ENCODE results near the gene SIPA1.
"Not testable (repeated sequence)": the region's sequence is repeated elsewhere in the genome, so short reads cannot be mapped to it uniquely, and the experiment has no call there.

SIPA1 gene

GRCh38 chr11:65623852-65624616 lies 13.9 kb upstream of the SIPA1 start:
- DNase-seq (ENCODE audit: low spot score) = no peak

GRCh38 chr11:65624931-65625627 lies 12.8 kb upstream of the SIPA1 start:
- DNase-seq (ENCODE audit: low spot score) = no peak

- peak; percentile 62 for DNase-seq (ENCODE audit: low spot score)
Observed at GRCh38 chr11:65625628-65626342, 12.1 kb upstream of the SIPA1 start.

- no peak for DNase-seq (ENCODE audit: low spot score)
Observed at GRCh38 chr11:65627202-65627601, 10.7 kb upstream of the SIPA1 start.

GRCh38 chr11:65629579-65629978 lies 8.3 kb upstream of the SIPA1 start:
- no peak for DNase-seq (ENCODE audit: low spot score)

GRCh38 chr11:65630215-65630614 lies 7.7 kb upstream of the SIPA1 start:
- DNase-seq (ENCODE audit: low spot score) = no peak

- no peak for DNase-seq (ENCODE audit: low spot score)
Observed at GRCh38 chr11:65633390-65634108, 4.4 kb upstream of the SIPA1 start.

- DNase-seq (ENCODE audit: low spot score) = no peak
Observed at GRCh38 chr11:65634109-65634436, 3.8 kb upstream of the SIPA1 start.

GRCh38 chr11:65634440-65634839 lies 3.5 kb upstream of the SIPA1 start:
- DNase-seq (ENCODE audit: low spot score) = no peak

- DNase-seq (ENCODE audit: low spot score) = no peak
Observed at GRCh38 chr11:65634905-65635731, 2.8 kb upstream of the SIPA1 start.

- no peak for DNase-seq (ENCODE audit: low spot score)
Observed at GRCh38 chr11:65636108-65637031, 1.5 kb upstream of the SIPA1 start.

- DNase-seq (ENCODE audit: low spot score) = no peak
Observed at GRCh38 chr11:65637032-65637557, 806 bp upstream of the SIPA1 start.

GRCh38 chr11:65639228-65639597 lies 1.3 kb downstream of the SIPA1 start:
- DNase-seq (ENCODE audit: low spot score) = not testable (repeated sequence)

- peak; percentile 79 for DNase-seq (ENCODE audit: low spot score)
Observed at GRCh38 chr11:65639623-65640482, 2.0 kb downstream of the SIPA1 start.

GRCh38 chr11:65640483-65641296 lies 2.8 kb downstream of the SIPA1 start:
- peak; percentile 52 for DNase-seq (ENCODE audit: low spot score)

GRCh38 chr11:65641297-65642013 lies 3.6 kb downstream of the SIPA1 start:
- DNase-seq (ENCODE audit: low spot score) = no peak

- no peak for DNase-seq (ENCODE audit: low spot score)
Observed at GRCh38 chr11:65642014-65642671, 4.2 kb downstream of the SIPA1 start.

Measured in germinal center (tissue), 1 donor.